GM23248 (cell line): ENCODE data around the gene WDR55. TPM values are rescaled to one million over a fixed set of nuclear protein-coding genes. Genes with fewer than 3 reads are reported as not detected.
"Not testable (repeated sequence)": the region's sequence is repeated elsewhere in the genome, so short reads cannot be mapped to it uniquely, and the experiment has no call there.

Experiments
- DNase-seq: peaks from one replicate; pipeline ENCODE4 v3.0.0-alpha.2; 2015
- H2AFZ ChIP-seq: fragments of 200-600 bp; sonication (generic); 2 replicates; pipeline ENCODE4 v1.6.1; 2016; ENCODE audit warnings: antibody characterized with exemption
- H3F3A ChIP-seq: fragments of 200-600 bp; sonication (generic); 2 replicates; pipeline ENCODE4 v1.6.1; 2016; ENCODE audit warnings: mild to moderate bottlenecking, antibody characterized with exemption, mixed run types; ENCODE audit not compliant: insufficient read depth
- H3K27ac ChIP-seq: fragments of 200-600 bp; sonication (generic); 2 replicates; pipeline ENCODE4 v1.5.1; 2016; ENCODE audit warnings: mild to moderate bottlenecking
- H3K27me3 ChIP-seq: fragments of 200-600 bp; sonication (generic); replicated peaks from 2 replicates; pipeline ENCODE4 v1.6.1; 2016; ENCODE audit warnings: mild to moderate bottlenecking; ENCODE audit not compliant: insufficient read depth
- H3K36me3 ChIP-seq: fragments of 200-600 bp; sonication (generic); 2 replicates; pipeline ENCODE4 v1.6.1; 2016; ENCODE audit warnings: low read depth, mild to moderate bottlenecking
- H3K4me1 ChIP-seq: fragments of 200-600 bp; sonication (generic); 2 replicates; pipeline ENCODE4 v1.6.1; 2016; ENCODE audit warnings: mild to moderate bottlenecking; ENCODE audit not compliant: insufficient read depth
- H3K4me2 ChIP-seq: fragments of 200-600 bp; sonication (generic); one replicate; pipeline ENCODE4 v1.6.1; 2016; ENCODE audit warnings: mild to moderate bottlenecking; ENCODE audit not compliant: unreplicated experiment
- H3K4me3 ChIP-seq: fragments of 200-600 bp; sonication (generic); 2 replicates; pipeline ENCODE4 v1.5.1; 2016; ENCODE audit warnings: mild to moderate bottlenecking
- H3K79me2 ChIP-seq: fragments of 200-600 bp; sonication (generic); 2 replicates; pipeline ENCODE4 v1.6.1; 2016; ENCODE audit warnings: mild to moderate bottlenecking; ENCODE audit not compliant: insufficient read depth
- H3K9ac ChIP-seq: fragments of 200-600 bp; sonication (generic); 2 replicates; pipeline ENCODE4 v1.6.1; 2016; ENCODE audit warnings: mild to moderate bottlenecking
- H3K9me2 ChIP-seq: fragments of 200-600 bp; sonication (generic); 2 replicates; pipeline ENCODE4 v1.6.1; 2016; ENCODE audit warnings: mixed run types, mild to moderate bottlenecking, moderate library complexity; ENCODE audit not compliant: insufficient read depth
- H3K9me3 ChIP-seq: fragments of 200-600 bp; sonication (generic); one replicate; pipeline ENCODE4 v1.6.1; 2017; ENCODE audit warnings: low read depth
- H4K20me1 ChIP-seq: fragments of 200-600 bp; sonication (generic); 2 replicates; pipeline ENCODE4 v1.6.0; 2016; ENCODE audit not compliant: insufficient read depth
- EZH2 ChIP-seq: fragments of 200-600 bp; sonication (generic); IDR thresholded peaks from 2 replicates; pipeline ENCODE4 v1.6.1; 2018; ENCODE audit warnings: antibody characterized with exemption, mild to moderate bottlenecking; ENCODE audit not compliant: insufficient read depth, poor library complexity, severe bottlenecking
- EZH2phosphoT487 ChIP-seq: fragments of 200-600 bp; sonication (generic); IDR thresholded peaks from 2 replicates; pipeline ENCODE4 v1.6.1; 2018; ENCODE audit warnings: antibody characterized with exemption, moderate library complexity, mild to moderate bottlenecking, low read depth; ENCODE audit not compliant: insufficient read depth
- WGBS, 2 experiments: methylation state at CpG; one replicate each; pipeline ENCODE4 v1.1.6; 2015 to 2017; ENCODE audit warnings: low lambda C conversion rate in 2 of 2, low coverage in 1 of 2; ENCODE audit errors: missing lambda C conversion rate in 2 of 2; 5-methylcytosine and 5-hydroxymethylcytosine counted together
- in situ Hi-C: fragments of 300-500 bp; cut with MboI; formaldehyde crosslinking; loops from 2 replicates; pipeline ENCODE4 v1.15.0; 2020
- microRNA-seq: library from miRNA; unstranded; fragments of <30 nt; microRNA quantifications from one replicate; pipeline ENCODE4, GENCODE V29; 2016; ENCODE audit warnings: borderline number of aligned reads
- polyA plus RNA-seq: library from polyadenylated mRNA; unstranded; fragments of >200 nt; fragmentation: Nextera tagmentation; extraction: Ambion mirVana; gene quantifications from 2 replicates; pipeline ENCODE4 v1.2.1, GENCODE V29; 2016
- small RNA-seq: library from RNA; depleted of rRNA; stranded (forward); fragments of <200 nt; gene quantifications from one replicate; pipeline ENCODE3, GENCODE V24; 2014; ENCODE audit warnings: low read depth, low replicate concordance
- total RNA-seq: library from RNA; depleted of rRNA; stranded (reverse); fragments of >200 nt; shearing (Covaris generic); gene quantifications from 2 replicates; pipeline ENCODE4 v1.2.3, GENCODE V29; 2014; rRNA removed

WDR55 gene
- total and polyA plus RNA-seq, 2 experiments from 2014 or later: 17.7 to 19.6 TPM

GRCh38 chr5:140718266-140718592 lies 53.5 kb downstream of the WDR55 start:
- in situ Hi-C loops: no loop called here
- Histone ChIP-seq H4K20me1 (no peaks in the 10 kb centered on the region), H3K9ac (no peak overlapping the region), H3K27ac (peak overlapping the region; percentile 31; the same call in 1 of the 2 replicates), H3K4me2 (peak overlapping the region; percentile 49), H3K27me3 (no peaks in the 10 kb centered on the region), H3K4me3 (no peak overlapping the region), H3K4me1 (peaks cover 10% of the 10 kb centered on the region; the same call in 1 of the 2 replicates), H3K79me2 (no peaks in the 10 kb centered on the region), H3K9me2 (no peaks in the 10 kb centered on the region), H3K36me3 (no peaks in the 10 kb centered on the region), H2AFZ (peak overlapping the region; percentile 43; the same call in 1 of the 2 replicates), H3F3A (peaks cover 10% of the 10 kb centered on the region), H3K9me3 (no peaks in the 10 kb centered on the region)
- no peak for TF ChIP-seq EZH2phosphoT487
- no peak for TF ChIP-seq EZH2
- 63 to 68% methylated on average over 7 of the region's 7 CpGs for WGBS, 2 experiments
- DNase-seq: no peak

GRCh38 chr5:140720738-140721137 lies 56.0 kb downstream of the WDR55 start:
- H4K20me1 ChIP-seq, DNase-seq, H3K9ac ChIP-seq, H3K4me3 ChIP-seq, H3K36me3 ChIP-seq, H3K4me2 ChIP-seq, in situ Hi-C loops, H3K9me3 ChIP-seq, H2AFZ ChIP-seq, H3K27me3 ChIP-seq, H3K4me1 ChIP-seq, H3K27ac ChIP-seq, H3K9me2 ChIP-seq, H3K79me2 ChIP-seq: not testable (repeated sequence)
- WGBS, 2 experiments: 39 to 41% methylated on average over 6 of the region's 6 CpGs
- peaks cover 10% of the 10 kb centered on the region for H3F3A ChIP-seq

- H3K9me3 ChIP-seq, H3K36me3 ChIP-seq, H3K4me2 ChIP-seq, H3K9ac ChIP-seq, DNase-seq, H3K9me2 ChIP-seq, H3K27me3 ChIP-seq, in situ Hi-C loops, H3K79me2 ChIP-seq, H4K20me1 ChIP-seq, H3K27ac ChIP-seq, H2AFZ ChIP-seq, H3K4me3 ChIP-seq, H3K4me1 ChIP-seq: not testable (repeated sequence)
- peaks cover 13% of the 10 kb centered on the region for H3F3A ChIP-seq
- 75 to 76% methylated on average over 5 of the region's 5 CpGs for WGBS, 2 experiments
Measured at GRCh38 chr5:140721395-140721794, 56.7 kb downstream of the WDR55 start.

Small RNA genes within 50 kb of the gene (microRNA-seq; reads per million reads assigned to microRNA genes)
- not detected for gene MIR3655

Small RNA genes within 50 kb of the gene (small RNA-seq; reads per million reads assigned to genes)
- gene VTRNA1-1 (9.0 reads per million, percentile 84 among the genes with 10 or more reads in this experiment), gene VTRNA1-2 (6.6 reads per million, percentile 82 among the genes with 10 or more reads in this experiment)

Other genes with a start within 250 kb of the WDR55 start
- 0.54 and 2.3 TPM in 2 replicates for gene EIF4EBP3, start 117.2 kb upstream of the WDR55 start, total RNA-seq
- 14.1 and 14.5 TPM in 2 replicates for gene EIF4EBP3, start 117.2 kb upstream of the WDR55 start, polyA plus RNA-seq
- 41.6 and 46.2 TPM in 2 replicates for gene SRA1, start 107.4 kb upstream of the WDR55 start, total RNA-seq
- 90.6 and 91.2 TPM in 2 replicates for gene SRA1, start 107.4 kb upstream of the WDR55 start, polyA plus RNA-seq
- 13.8 and 14.8 TPM in 2 replicates for gene APBB3, start 100.3 kb upstream of the WDR55 start, total RNA-seq
- gene APBB3, start 100.3 kb upstream of the WDR55 start, polyA plus RNA-seq: 13.1 and 13.2 TPM in 2 replicates
- gene SLC35A4, start 100.1 kb upstream of the WDR55 start, total RNA-seq: 11.8 and 19.6 TPM in 2 replicates
- 45.2 and 49.5 TPM in 2 replicates for gene SLC35A4, start 100.1 kb upstream of the WDR55 start, polyA plus RNA-seq
- 1.9 and 6.1 TPM in 2 replicates for gene CD14, start 31.7 kb upstream of the WDR55 start, total RNA-seq
- 2.1 and 3.2 TPM in 2 replicates for gene CD14, start 31.7 kb upstream of the WDR55 start, polyA plus RNA-seq
- 14.4 and 48.2 TPM in 2 replicates for gene TMCO6, start 25.5 kb upstream of the WDR55 start, total RNA-seq
- 5.4 and 5.6 TPM in 2 replicates for gene TMCO6, start 25.5 kb upstream of the WDR55 start, polyA plus RNA-seq
- gene NDUFA2, start 17.3 kb upstream of the WDR55 start, total RNA-seq: 21.9 and 25.4 TPM in 2 replicates
- 117 and 120 TPM in 2 replicates for gene NDUFA2, start 17.3 kb upstream of the WDR55 start, polyA plus RNA-seq
- 72.0 and 72.2 TPM in 2 replicates for gene IK, start 17.1 kb upstream of the WDR55 start, total RNA-seq
- 105 and 106 TPM in 2 replicates for gene IK, start 17.1 kb upstream of the WDR55 start, polyA plus RNA-seq
- 0.22 and 0.38 TPM in 2 replicates for gene DND1, start 8.7 kb downstream of the WDR55 start, total RNA-seq
- 0.14 TPM in 1 of 2 replicates, not detected in the other for gene DND1, start 8.7 kb downstream of the WDR55 start, polyA plus RNA-seq
- gene HARS1, start 26.5 kb downstream of the WDR55 start, total RNA-seq: 75.7 and 85.0 TPM in 2 replicates
- gene HARS1, start 26.5 kb downstream of the WDR55 start, polyA plus RNA-seq: 92.5 and 97.6 TPM in 2 replicates
- gene HARS2, start 26.6 kb downstream of the WDR55 start, total RNA-seq: 29.7 and 32.8 TPM in 2 replicates
- 20.7 and 23.3 TPM in 2 replicates for gene HARS2, start 26.6 kb downstream of the WDR55 start, polyA plus RNA-seq
- 43.1 TPM in 2 replicates for gene ZMAT2, start 35.5 kb downstream of the WDR55 start, total RNA-seq
- 34.7 and 36.3 TPM in 2 replicates for gene ZMAT2, start 35.5 kb downstream of the WDR55 start, polyA plus RNA-seq
- not detected in 2 replicates for gene PCDHA1, start 121.2 kb downstream of the WDR55 start, total RNA-seq
- not detected in 2 replicates for gene PCDHA1, start 121.2 kb downstream of the WDR55 start, polyA plus RNA-seq
- gene PCDHA2, start 129.9 kb downstream of the WDR55 start, total RNA-seq: not detected in 2 replicates
- 0.06 TPM in 1 of 2 replicates, not detected in the other for gene PCDHA2, start 129.9 kb downstream of the WDR55 start, polyA plus RNA-seq
- not detected in 2 replicates for gene PCDHA3, start 136.2 kb downstream of the WDR55 start, total RNA-seq
- 0.05 and 0.09 TPM in 2 replicates for gene PCDHA3, start 136.2 kb downstream of the WDR55 start, polyA plus RNA-seq
- gene PCDHA4, start 142.2 kb downstream of the WDR55 start, total RNA-seq: not detected in 2 replicates
- gene PCDHA4, start 142.2 kb downstream of the WDR55 start, polyA plus RNA-seq: not detected in 2 replicates
- gene PCDHA5, start 156.7 kb downstream of the WDR55 start, total RNA-seq: not detected in 2 replicates
- gene PCDHA5, start 156.7 kb downstream of the WDR55 start, polyA plus RNA-seq: not detected in 2 replicates
- gene PCDHA6, start 163.1 kb downstream of the WDR55 start, total RNA-seq: 0.13 and 0.22 TPM in 2 replicates
- 0.10 TPM in 1 of 2 replicates, not detected in the other for gene PCDHA6, start 163.1 kb downstream of the WDR55 start, polyA plus RNA-seq
- gene PCDHA7, start 169.4 kb downstream of the WDR55 start, total RNA-seq: not detected in 2 replicates
- gene PCDHA7, start 169.4 kb downstream of the WDR55 start, polyA plus RNA-seq: not detected in 2 replicates
- gene PCDHA8, start 176.3 kb downstream of the WDR55 start, total RNA-seq: not detected in 2 replicates
- not detected in 2 replicates for gene PCDHA8, start 176.3 kb downstream of the WDR55 start, polyA plus RNA-seq
- not detected in 2 replicates for gene PCDHA9, start 183.5 kb downstream of the WDR55 start, total RNA-seq
- gene PCDHA9, start 183.5 kb downstream of the WDR55 start, polyA plus RNA-seq: 0.04 TPM in 1 of 2 replicates, not detected in the other
- gene PCDHA10, start 191.0 kb downstream of the WDR55 start, total RNA-seq: 0.11 and 0.13 TPM in 2 replicates
- 0.13 and 0.26 TPM in 2 replicates for gene PCDHA10, start 191.0 kb downstream of the WDR55 start, polyA plus RNA-seq
- not detected in 2 replicates for gene PCDHA11, start 204.1 kb downstream of the WDR55 start, total RNA-seq
- gene PCDHA11, start 204.1 kb downstream of the WDR55 start, polyA plus RNA-seq: not detected in 2 replicates
- not detected in 2 replicates for gene PCDHA12, start 210.4 kb downstream of the WDR55 start, total RNA-seq
- not detected in 2 replicates for gene PCDHA12, start 210.4 kb downstream of the WDR55 start, polyA plus RNA-seq
- not detected in 2 replicates for gene PCDHA13, start 217.2 kb downstream of the WDR55 start, total RNA-seq
- not detected in 2 replicates for gene PCDHA13, start 217.2 kb downstream of the WDR55 start, polyA plus RNA-seq